ENCODE data around the gene CPLANE2.
"Not testable (repeated sequence)": the region's sequence is repeated elsewhere in the genome, so short reads cannot be mapped to it uniquely, and the experiment has no call there.

CPLANE2 gene

GRCh38 chr1:16231331-16232315 is 5.4 kb downstream of the CPLANE2 start:
- DNase-seq (ENCODE audit: low read depth in 2 of 2): no peak

- no peak for DNase-seq (ENCODE audit: low read depth in 2 of 2)
These were observed 6.2 kb downstream of the CPLANE2 start for GRCh38 chr1:16230744-16231143.

- no peak for DNase-seq (ENCODE audit: low read depth in 2 of 2)
These were observed 6.8 kb downstream of the CPLANE2 start for GRCh38 chr1:16229976-16230740.

- DNase-seq (ENCODE audit: low read depth in 2 of 2): no peak
These were observed 10.3 kb downstream of the CPLANE2 start for GRCh38 chr1:16226490-16227179.

GRCh38 chr1:16226129-16226489 is 10.9 kb downstream of the CPLANE2 start:
- no peak for DNase-seq (ENCODE audit: low read depth in 2 of 2)

- DNase-seq (ENCODE audit: low read depth in 2 of 2): no peak
These were observed 12.5 kb downstream of the CPLANE2 start for GRCh38 chr1:16224472-16224871.

GRCh38 chr1:16222716-16223115 is 14.3 kb downstream of the CPLANE2 start:
- DNase-seq (ENCODE audit: low read depth in 2 of 2): not testable (repeated sequence)

GRCh38 chr1:16221499-16221898 is 15.5 kb downstream of the CPLANE2 start:
- no peak for DNase-seq (ENCODE audit: low read depth in 2 of 2)

GRCh38 chr1:16219968-16220500 is 16.9 kb downstream of the CPLANE2 start:
- no peak for DNase-seq (ENCODE audit: low read depth in 2 of 2)

- DNase-seq (ENCODE audit: low read depth in 2 of 2): no peak
These were observed 18.3 kb downstream of the CPLANE2 start for GRCh38 chr1:16218674-16219071.

- DNase-seq (ENCODE audit: low read depth in 2 of 2): no peak
These were observed 18.8 kb downstream of the CPLANE2 start for GRCh38 chr1:16218014-16218673.

GRCh38 chr1:16217061-16217785 is 19.8 kb downstream of the CPLANE2 start:
- DNase-seq (ENCODE audit: low read depth in 2 of 2): peak; percentile 93

GRCh38 chr1:16215882-16216753 is 20.9 kb downstream of the CPLANE2 start:
- peak; percentile 52 to 55 for DNase-seq (ENCODE audit: low read depth in 2 of 2)

GRCh38 chr1:16215240-16215639 is 21.7 kb downstream of the CPLANE2 start:
- not testable (repeated sequence) for DNase-seq (ENCODE audit: low read depth in 2 of 2)

GRCh38 chr1:16213544-16213943 is 23.4 kb downstream of the CPLANE2 start:
- not testable (repeated sequence) for DNase-seq (ENCODE audit: low read depth in 2 of 2)

GRCh38 chr1:16213013-16213412 is 24.0 kb downstream of the CPLANE2 start:
- no peak for DNase-seq (ENCODE audit: low read depth in 2 of 2)

GRCh38 chr1:16212251-16212961 is 24.6 kb downstream of the CPLANE2 start, which contains the start of gene ARHGEF19:
TSS of gene ARHGEF19 (minus strand) at chr1:16212652. CDS start at chr1:16209054, 3,598 bp downstream.
- DNase-seq (ENCODE audit: low read depth in 2 of 2): no peak

GRCh38 chr1:16211824-16212223 is 25.2 kb downstream of the CPLANE2 start:
- DNase-seq (ENCODE audit: low read depth in 2 of 2): no peak

GRCh38 chr1:16210581-16210980 is 26.4 kb downstream of the CPLANE2 start:
- DNase-seq (ENCODE audit: low read depth in 2 of 2): no peak

Measured in fibroblast of skin of left quadriceps (primary cell).